Germinal center (tissue), 1 donor: Measurements from ENCODE around the gene RPS16.
A peak's percentile ranks its signal among the peaks of the same experiment; 100 is the strongest.
"Not testable (repeated sequence)": the region's sequence is repeated elsewhere in the genome, so short reads cannot be mapped to it uniquely, and the experiment has no call there.

Experiments
- DNase-seq: peaks from one replicate; pipeline ENCODE4 v3.0.0; 2012; ENCODE audit warnings: mixed read lengths, low spot score

Gene RPS16

DNA sequence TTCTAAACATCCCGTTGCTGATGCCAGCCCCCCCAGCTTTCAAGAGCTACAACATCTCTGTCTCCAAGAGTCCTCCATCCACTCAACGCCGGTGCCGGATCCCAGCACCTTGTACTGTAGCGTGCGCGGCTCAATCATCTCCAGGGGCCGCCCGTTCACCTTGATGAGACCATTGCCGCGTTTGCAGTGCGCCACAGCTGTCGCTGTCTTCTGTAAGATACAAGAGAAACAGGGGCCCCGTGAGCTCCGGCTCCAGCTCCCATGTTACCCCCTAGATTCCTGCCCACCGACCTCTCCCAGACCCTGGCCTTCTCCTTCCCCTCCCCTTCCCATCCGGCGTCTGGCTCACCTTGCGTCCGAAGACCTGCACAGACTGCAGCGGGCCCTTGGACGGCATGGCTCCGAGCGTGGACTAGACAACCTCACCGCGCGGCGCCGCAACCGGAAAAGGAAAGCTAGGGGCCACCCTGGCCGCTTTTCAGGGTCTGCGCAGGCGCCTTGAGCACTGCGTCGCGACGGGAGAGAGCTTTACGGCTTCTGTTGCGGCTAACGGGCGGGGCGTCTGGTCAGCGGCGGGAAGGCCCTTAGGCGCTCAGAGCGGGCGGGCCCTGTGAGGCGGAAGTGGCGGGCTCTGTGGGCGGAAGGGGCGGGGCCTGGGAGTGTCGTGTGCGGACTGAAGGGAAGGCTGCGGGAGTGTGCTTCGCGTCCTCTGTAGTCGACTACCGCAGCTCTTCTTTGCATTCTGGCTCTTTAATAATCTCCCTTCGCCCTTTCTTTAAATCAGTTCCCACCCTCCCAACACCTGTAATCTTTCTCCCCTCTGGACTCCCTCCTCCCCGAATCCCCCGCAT lies at the start of gene RPS16:
RPS16 (minus strand) TSS at position 451 of the 851 bp plus-strand sequence; CDS start at position 397, 54 bp downstream.
- peak; percentile 92 for DNase-seq

- no peak for DNase-seq
Observed at GRCh38 chr19:39483141-39483540, 47.4 kb upstream of the RPS16 start.

GRCh38 chr19:39481676-39482075 lies 45.9 kb upstream of the RPS16 start:
- DNase-seq = no peak

GRCh38 chr19:39481229-39481545 lies 45.4 kb upstream of the RPS16 start:
- no peak for DNase-seq

GRCh38 chr19:39480337-39481228 lies 44.8 kb upstream of the RPS16 start, which contains the start of gene TIMM50:
Gene TIMM50, plus strand, starts transcription at chr19:39480838. Its CDS starts 16 bp downstream, at chr19:39480854.
- DNase-seq = peak; percentile 91

DNA sequence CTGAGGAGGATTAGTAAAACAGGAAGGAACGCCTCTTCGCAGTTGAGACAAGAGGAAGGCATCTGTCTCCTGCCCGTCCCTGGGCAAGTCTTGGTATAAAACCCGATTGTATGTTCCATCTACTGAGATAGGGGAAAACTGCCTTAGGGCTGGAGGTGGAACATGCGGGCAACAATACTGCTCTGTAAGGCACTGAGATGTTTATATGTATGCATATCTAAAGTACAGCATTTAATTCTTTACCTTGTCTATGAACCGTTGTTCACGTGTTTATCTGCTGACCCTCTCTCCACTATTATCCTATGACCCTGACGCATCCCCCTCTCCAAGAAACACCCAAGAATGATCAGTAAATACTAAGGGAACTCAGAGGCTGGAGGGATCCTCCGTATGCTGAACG lies 44.2 kb upstream of the RPS16 start:
- no peak for DNase-seq

DNA sequence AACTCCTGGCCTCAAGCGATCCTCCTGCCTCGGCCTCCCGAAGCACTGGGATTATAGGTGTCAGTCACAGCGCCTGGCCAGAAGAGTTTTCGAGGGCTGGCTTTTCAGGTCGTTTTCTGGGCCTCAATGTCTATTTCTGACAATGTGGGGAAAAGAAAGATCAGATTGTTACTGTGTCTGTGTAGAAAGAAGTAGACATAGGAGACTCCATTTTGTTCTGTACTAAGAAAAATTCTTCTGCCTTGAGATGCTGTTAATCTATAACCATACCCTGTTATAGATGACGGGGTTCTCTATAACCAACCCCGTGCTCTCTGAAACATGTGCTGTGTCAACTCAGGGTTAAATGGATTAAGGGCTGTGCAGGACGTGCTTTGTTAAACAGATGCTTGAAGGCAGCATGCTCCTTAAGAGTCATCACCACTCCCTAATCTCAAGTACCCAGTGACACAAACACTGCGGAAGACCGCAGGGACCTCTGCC lies 43.6 kb upstream of the RPS16 start:
- DNase-seq = not testable (repeated sequence)

- DNase-seq = no peak
Observed at GRCh38 chr19:39475748-39476147, 40.0 kb upstream of the RPS16 start.

- peak; percentile 64 for DNase-seq
Observed at GRCh38 chr19:39474139-39474620, 38.4 kb upstream of the RPS16 start.

- DNase-seq = no peak
Observed at GRCh38 chr19:39473443-39473960, 37.8 kb upstream of the RPS16 start.

GRCh38 chr19:39472746-39473442 lies 37.1 kb upstream of the RPS16 start:
- DNase-seq = no peak

GRCh38 chr19:39471756-39472536 lies 36.2 kb upstream of the RPS16 start:
- no peak for DNase-seq

DNA sequence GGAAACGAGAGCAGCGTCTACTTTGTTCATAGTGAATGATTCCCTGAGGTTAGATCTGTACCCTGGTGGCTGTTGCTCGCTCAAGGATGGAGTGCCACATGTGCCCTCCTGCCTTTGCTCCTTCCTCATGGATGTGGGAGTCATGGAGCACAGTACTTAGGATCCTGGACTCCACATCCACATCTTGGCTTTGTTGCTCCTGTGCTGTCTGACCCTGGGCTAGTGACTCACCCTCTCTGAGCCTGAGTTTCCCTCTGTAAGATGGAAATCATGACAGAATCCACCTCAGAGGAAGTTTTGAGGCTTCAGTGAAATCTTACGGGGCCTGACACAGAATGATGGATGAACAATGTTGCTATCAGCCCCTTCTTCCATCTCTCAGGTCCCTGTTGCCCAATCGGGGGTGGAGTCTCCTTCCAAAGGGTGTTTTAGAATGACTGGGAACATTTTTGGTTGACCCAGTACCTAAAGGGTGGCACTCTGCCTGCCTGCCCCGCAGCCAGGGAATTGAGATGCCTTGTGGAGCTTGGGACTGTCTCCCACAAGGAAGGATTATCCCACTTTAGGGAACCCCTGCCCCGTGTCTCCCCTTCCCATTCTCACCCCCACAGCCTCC lies 35.1 kb upstream of the RPS16 start:
- DNase-seq = no peak

- no peak for DNase-seq
Observed at GRCh38 chr19:39469567-39469966, 33.8 kb upstream of the RPS16 start.

DNA sequence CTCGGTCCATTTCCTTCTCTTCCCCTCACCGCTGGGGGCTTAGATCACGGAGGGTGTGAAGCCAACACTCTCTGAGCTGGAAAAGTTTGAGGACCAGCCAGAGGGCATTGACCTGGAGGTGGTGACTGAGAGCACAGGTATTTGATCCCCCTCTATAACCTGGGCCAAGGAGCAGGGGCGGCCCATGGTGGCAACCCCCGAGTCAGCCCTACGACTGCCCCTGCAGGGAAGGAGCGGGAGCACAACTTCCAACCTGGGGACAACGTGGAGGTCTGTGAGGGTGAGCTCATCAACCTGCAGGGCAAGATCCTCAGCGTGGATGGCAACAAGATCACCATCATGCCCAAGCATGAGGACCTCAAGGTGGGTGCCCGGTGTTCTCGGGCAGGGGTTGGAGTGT lies 33.3 kb upstream of the RPS16 start:
- DNase-seq = no peak

DNA sequence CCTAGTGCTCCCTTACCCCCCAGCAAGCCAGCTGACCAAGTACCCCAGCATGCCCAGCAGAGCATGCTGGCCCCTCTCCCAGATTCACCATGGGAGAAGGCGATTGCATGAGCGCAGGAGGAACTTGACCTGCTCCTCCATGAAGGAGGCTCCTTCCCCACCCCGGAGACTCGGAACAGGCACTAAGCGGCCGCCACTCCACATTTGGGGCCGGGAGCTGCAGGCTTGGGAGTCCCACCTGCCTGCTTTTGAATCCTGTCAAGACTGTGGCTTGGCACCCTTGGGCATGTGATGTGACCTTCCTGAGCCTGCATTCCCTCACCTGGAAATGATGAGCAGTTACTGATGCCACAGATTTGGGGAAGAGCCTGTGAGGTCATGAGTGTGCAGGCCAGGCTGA lies 32.2 kb upstream of the RPS16 start:
- DNase-seq = no peak

DNA sequence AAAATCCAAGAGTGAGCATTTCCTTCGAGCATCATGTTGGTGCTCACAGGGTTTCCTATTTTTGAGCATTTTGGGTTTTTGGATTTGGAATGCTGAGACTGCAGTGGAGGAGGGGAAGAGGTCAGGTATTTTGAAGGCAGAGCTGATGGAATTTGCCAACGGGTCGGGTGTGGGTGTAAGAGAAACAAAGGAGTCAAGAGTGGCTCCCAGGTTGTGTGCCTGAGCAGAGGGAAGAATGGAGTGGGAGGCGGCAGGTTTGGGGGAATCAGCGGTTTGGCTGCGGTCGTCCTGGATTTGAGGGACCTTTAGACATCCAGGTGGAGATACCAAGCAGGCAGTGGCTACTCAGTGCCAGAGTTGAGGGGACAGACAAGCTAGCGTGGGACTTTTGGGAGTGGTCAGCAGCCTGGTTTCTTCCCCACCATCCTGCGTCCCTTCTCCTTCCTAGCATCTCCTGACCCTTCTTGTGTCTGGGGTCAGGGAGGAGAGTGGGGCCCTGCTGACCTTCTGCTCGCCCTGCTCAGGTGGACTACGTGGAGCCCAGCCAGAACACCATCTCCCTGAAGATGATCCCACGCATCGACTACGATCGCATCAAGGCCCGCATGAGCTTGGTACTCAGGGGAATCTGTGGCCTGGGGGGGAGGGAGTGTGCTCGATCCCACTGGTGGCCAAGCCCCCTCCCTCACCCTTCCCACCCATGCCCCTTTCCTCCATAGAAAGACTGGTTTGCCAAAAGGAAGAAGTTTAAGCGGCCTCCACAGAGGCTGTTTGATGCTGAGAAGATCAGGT lies 30.4 kb upstream of the RPS16 start:
- DNase-seq = no peak

DNA sequence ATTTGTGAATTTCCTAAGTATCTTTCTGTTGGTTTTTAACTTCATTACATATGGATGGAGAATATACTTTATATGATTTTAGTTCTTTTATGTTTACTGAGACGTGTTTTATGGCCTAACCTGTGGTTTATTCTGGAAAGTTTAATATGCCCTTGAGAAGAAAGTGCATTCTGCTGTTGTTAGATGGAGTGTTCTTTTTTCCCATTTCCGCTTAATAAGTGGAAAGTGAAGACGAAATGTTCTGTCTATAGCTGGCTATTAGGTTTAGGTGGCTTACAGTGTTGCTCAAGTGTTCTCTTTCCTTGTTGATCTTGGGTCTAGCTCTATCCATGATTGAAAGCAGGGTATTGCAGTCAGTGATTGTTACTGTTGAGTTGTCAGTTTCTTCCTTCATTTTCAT lies 27.7 kb upstream of the RPS16 start:
- DNase-seq = no peak

DNA sequence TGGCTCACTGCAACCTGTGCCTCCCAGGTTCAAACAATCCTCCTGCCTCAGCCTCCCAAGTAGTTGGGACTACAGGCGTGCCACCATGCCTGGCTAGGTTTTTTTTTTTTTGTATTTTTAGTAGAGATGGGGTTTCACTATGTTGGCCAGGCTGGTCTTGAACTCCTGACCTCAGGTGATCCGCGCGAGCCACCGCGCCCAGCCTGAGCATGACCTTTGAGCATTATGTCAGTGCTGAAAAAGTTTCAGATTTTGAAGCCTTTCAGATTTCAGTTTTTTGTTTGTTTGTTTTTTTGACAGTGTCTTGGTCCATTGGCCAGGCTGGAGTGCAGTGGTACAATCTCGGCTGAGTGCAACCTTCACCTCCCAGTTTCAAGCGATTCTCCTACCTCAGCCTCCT lies 15.5 kb upstream of the RPS16 start:
- DNase-seq = not testable (repeated sequence)
